ENCODE measurements around the gene GNMT. TPM values are rescaled to one million over a fixed set of nuclear protein-coding genes. Genes with fewer than 3 reads are reported as not detected.

The GNMT gene
- total and polyA plus RNA-seq, 9 of the 15 experiments (the other 6 are each of a cell fraction or from before 2014, with no cell fraction given) = 0.11 to 0.29 (median 0.15) TPM; not detected in 6

DNA sequence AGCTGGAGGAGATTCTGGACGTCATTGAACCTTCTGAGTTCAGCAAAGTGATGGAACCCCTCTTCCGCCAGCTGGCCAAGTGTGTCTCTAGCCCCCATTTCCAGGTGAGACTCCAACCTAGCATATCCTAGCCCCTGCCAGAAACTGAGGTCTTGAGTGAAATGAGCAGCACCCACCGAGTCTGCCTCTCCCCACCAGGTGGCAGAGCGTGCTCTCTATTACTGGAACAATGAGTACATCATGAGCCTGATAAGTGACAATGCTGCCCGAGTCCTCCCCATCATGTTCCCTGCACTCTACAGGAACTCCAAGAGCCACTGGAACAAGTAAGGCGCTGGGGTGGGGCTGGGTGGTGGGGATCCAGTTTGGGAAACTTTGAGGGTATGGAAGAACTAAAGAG lies 48.6 kb downstream of the GNMT start (continued):
- TF ChIP-seq ZNF174 (CRISPR knock-in tag; IDR thresholded peaks at IDR 0.05) = no peak
- TF ChIP-seq XRCC5 (IDR thresholded peaks at IDR 0.05; ENCODE audit: low read depth, low read length) = 0 out of 2 replicates have a peak, but pooled peaks have one; percentile 37
- TF ChIP-seq POU5F1 (IDR thresholded peaks at IDR 0.05; ENCODE audit: borderline replicate concordance, low read depth, low read length, partially characterized antibody) = no peak
- TF ChIP-seq CREBBP (IDR thresholded peaks at IDR 0.05; ENCODE audit: low read depth, low read length) = no peak
- TF ChIP-seq MYBL2 (IDR thresholded peaks at IDR 0.05; ENCODE audit: low read depth) = no peak
- no peak for TF ChIP-seq MYBL2 (CRISPR knock-in tag; IDR thresholded peaks at IDR 0.05; ENCODE audit: borderline replicate concordance)
- TF ChIP-seq, protein P1, sequence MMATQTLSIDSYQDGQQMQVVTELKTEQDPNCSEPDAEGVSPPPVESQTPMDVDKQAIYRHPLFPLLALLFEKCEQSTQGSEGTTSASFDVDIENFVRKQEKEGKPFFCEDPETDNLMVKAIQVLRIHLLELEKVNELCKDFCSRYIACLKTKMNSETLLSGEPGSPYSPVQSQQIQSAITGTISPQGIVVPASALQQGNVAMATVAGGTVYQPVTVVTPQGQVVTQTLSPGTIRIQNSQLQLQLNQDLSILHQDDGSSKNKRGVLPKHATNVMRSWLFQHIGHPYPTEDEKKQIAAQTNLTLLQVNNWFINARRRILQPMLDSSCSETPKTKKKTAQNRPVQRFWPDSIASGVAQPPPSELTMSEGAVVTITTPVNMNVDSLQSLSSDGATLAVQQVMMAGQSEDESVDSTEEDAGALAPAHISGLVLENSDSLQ (IDR thresholded peaks at IDR 0.05) = no peak
- TF ChIP-seq STAG1 (CRISPR knock-in tag; IDR thresholded peaks at IDR 0.05; ENCODE audit: borderline replicate concordance) = peak; percentile 30; the same call in 1 of the 2 replicates
- 0 out of 2 replicates have a peak, but pooled peaks have one; percentile 27 for TF ChIP-seq ZHX1 (conservative IDR thresholded peaks at IDR 0.05; ENCODE audit: low read length)
- TF ChIP-seq, protein P2, sequence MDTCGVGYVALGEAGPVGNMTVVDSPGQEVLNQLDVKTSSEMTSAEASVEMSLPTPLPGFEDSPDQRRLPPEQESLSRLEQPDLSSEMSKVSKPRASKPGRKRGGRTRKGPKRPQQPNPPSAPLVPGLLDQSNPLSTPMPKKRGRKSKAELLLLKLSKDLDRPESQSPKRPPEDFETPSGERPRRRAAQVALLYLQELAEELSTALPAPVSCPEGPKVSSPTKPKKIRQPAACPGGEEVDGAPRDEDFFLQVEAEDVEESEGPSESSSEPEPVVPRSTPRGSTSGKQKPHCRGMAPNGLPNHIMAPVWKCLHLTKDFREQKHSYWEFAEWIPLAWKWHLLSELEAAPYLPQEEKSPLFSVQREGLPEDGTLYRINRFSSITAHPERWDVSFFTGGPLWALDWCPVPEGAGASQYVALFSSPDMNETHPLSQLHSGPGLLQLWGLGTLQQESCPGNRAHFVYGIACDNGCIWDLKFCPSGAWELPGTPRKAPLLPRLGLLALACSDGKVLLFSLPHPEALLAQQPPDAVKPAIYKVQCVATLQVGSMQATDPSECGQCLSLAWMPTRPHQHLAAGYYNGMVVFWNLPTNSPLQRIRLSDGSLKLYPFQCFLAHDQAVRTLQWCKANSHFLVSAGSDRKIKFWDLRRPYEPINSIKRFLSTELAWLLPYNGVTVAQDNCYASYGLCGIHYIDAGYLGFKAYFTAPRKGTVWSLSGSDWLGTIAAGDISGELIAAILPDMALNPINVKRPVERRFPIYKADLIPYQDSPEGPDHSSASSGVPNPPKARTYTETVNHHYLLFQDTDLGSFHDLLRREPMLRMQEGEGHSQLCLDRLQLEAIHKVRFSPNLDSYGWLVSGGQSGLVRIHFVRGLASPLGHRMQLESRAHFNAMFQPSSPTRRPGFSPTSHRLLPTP (IDR thresholded peaks at IDR 0.05; ENCODE audit: borderline replicate concordance, extremely low read depth, insufficient read length) = no peak

Data from K562 (cell line).